ENCODE results near the gene MRPS31.

MRPS31 gene

DNA sequence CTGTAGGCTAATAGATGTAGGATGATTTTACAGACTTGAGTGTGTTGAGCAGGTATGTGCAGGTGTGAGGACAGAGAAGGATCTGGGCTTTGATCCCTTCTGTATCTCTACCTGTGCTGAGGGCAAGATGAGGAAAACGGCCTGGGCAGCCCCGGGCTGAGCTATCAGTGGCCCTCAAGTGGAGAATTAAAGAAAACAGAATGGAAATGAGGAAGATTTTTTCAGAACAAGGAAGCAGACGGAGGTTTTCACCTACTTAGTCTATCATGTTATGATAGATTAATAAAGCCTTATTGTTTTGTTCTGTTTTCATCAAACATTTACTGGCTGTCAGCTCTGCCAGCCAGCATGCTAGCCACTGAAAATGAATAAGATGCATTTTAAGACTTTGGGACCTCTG, 82.2 kb downstream of the MRPS31 start:
- Histone ChIP-seq H2AFZ (ENCODE audit: low read depth, low read length, severe bottlenecking) (peak overlapping the region; percentile 79), H3K4me2 (ENCODE audit: low read depth, low read length, poor library complexity, severe bottlenecking) (peak overlapping the region; percentile 52)
- TF ChIP-seq CTCF (IDR thresholded peaks at IDR 0.05; ENCODE audit: insufficient read depth, low read length, poor library complexity, severe bottlenecking) (no peak), EZH2phosphoT487 (conservative IDR thresholded peaks at IDR 0.05; ENCODE audit: low read length) (no peak)

GRCh38 chr13:40682449-40683240, 88.3 kb downstream of the MRPS31 start:
- H4K20me1 ChIP-seq (ENCODE audit: low read depth, low read length) = no peaks in the 10 kb centered on the region

More for the DNA sequence above, 82.2 kb downstream of the MRPS31 start:
- Histone ChIP-seq H3K4me3 (ENCODE audit: insufficient read depth, low read length, poor library complexity, severe bottlenecking) (no peak overlapping the region), H3K9ac (ENCODE audit: low read length) (peak overlapping the region; percentile 34), H4K20me1 (ENCODE audit: low read depth, low read length) (no peaks in the 10 kb centered on the region), H3K27ac (ENCODE audit: low read depth, low read length) (peak overlapping the region; percentile 98), H3K9me2 (replicated peaks; ENCODE audit: insufficient read depth, low read length) (no peaks in the 10 kb centered on the region), H3K27me3 (ENCODE audit: low read length) (no peaks in the 10 kb centered on the region), H3K36me3 (ENCODE audit: low read length) (no peaks in the 10 kb centered on the region), H3F3A (ENCODE audit: insufficient read depth) (peaks cover 71% of the 10 kb centered on the region), H3K9me3 (ENCODE audit: insufficient read depth, low read length) (no peaks in the 10 kb centered on the region), H3K79me2 (ENCODE audit: insufficient read depth, low read length) (no peaks in the 10 kb centered on the region)

DNA sequence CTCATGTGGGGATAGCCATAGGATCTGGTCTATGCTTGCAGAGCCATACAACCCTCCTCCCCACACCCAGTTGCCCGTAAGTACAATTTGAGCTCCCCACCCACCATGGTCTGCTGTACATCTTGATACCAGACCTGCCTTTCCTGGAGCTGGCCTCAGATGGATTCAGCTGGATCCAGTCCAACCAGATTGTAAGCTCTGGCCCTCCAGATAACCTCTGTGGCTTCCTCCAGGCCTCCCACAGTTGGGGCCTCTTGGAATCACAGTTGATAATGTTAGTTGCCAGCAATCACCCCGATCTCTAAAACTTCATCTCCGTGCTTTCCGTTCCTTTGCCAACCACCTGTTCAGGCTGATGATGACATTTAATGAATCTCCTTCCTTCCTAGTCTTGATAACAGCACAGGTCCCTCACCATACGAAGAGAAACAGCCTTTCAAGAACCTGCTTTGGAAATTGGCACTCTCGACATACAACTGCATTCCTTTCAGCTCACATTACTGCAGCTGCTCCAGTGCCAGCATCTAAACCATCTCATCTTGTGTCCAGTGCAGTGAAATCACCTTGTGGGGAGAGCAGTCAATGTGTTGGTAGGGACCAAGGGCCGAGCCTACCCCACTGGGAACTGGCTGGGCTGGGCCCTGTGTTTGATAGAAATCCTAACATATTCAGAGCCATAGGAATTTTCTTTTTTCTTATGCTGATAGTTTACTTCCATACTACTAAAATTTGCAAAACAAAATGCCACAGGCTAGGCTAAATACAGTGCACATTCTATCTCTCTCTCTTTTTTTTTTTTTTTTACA, 89.4 kb downstream of the MRPS31 start:
- no peaks in the 10 kb centered on the region for H4K20me1 ChIP-seq (ENCODE audit: low read depth, low read length)
- H3K9me3 ChIP-seq (ENCODE audit: insufficient read depth, low read length) = no peaks in the 10 kb centered on the region
- H2AFZ ChIP-seq (ENCODE audit: low read depth, low read length, severe bottlenecking) = peak overlapping the region; percentile 17
- H3K79me2 ChIP-seq (ENCODE audit: insufficient read depth, low read length) = no peaks in the 10 kb centered on the region
- no peaks in the 10 kb centered on the region for H3K9me2 ChIP-seq (replicated peaks; ENCODE audit: insufficient read depth, low read length)
- peak overlapping the region; percentile 51 for H3K4me2 ChIP-seq (ENCODE audit: low read depth, low read length, poor library complexity, severe bottlenecking)
- H3K36me3 ChIP-seq (ENCODE audit: low read length) = no peaks in the 10 kb centered on the region
- peak overlapping the region; percentile 9 for H3K4me3 ChIP-seq (ENCODE audit: insufficient read depth, low read length, poor library complexity, severe bottlenecking)
- peak overlapping the region; percentile 73 for H3K27ac ChIP-seq (ENCODE audit: low read depth, low read length)
- TF ChIP-seq CTCF (IDR thresholded peaks at IDR 0.05; ENCODE audit: insufficient read depth, low read length, poor library complexity, severe bottlenecking) (no peak), EZH2phosphoT487 (conservative IDR thresholded peaks at IDR 0.05; ENCODE audit: low read length) (no peak)
- H3K9ac ChIP-seq (ENCODE audit: low read length) = peak overlapping the region; percentile 37
- peaks cover 35% of the 10 kb centered on the region for H3F3A ChIP-seq (ENCODE audit: insufficient read depth)
- no peaks in the 10 kb centered on the region for H3K27me3 ChIP-seq (ENCODE audit: low read length)

More at GRCh38 chr13:40682449-40683240, 88.3 kb downstream of the MRPS31 start:
- TF ChIP-seq EZH2phosphoT487 (conservative IDR thresholded peaks at IDR 0.05; ENCODE audit: low read length) (no peak), CTCF (IDR thresholded peaks at IDR 0.05; ENCODE audit: insufficient read depth, low read length, poor library complexity, severe bottlenecking) (peak; percentile 44)
- H3K9me3 ChIP-seq (ENCODE audit: insufficient read depth, low read length) = no peaks in the 10 kb centered on the region
- peak overlapping the region; percentile 73 for H3K27ac ChIP-seq (ENCODE audit: low read depth, low read length)
- H3K9ac ChIP-seq (ENCODE audit: low read length) = peak overlapping the region; percentile 37
- H3K36me3 ChIP-seq (ENCODE audit: low read length) = no peaks in the 10 kb centered on the region
- H3K9me2 ChIP-seq (replicated peaks; ENCODE audit: insufficient read depth, low read length) = no peaks in the 10 kb centered on the region
- peaks cover 43% of the 10 kb centered on the region for H3F3A ChIP-seq (ENCODE audit: insufficient read depth)
- peak overlapping the region; percentile 6 for H3K4me3 ChIP-seq (ENCODE audit: insufficient read depth, low read length, poor library complexity, severe bottlenecking)
- H2AFZ ChIP-seq (ENCODE audit: low read depth, low read length, severe bottlenecking) = peak overlapping the region; percentile 79
- H3K79me2 ChIP-seq (ENCODE audit: insufficient read depth, low read length) = no peaks in the 10 kb centered on the region
- H3K4me2 ChIP-seq (ENCODE audit: low read depth, low read length, poor library complexity, severe bottlenecking) = peak overlapping the region; percentile 51
- H3K27me3 ChIP-seq (ENCODE audit: low read length) = no peaks in the 10 kb centered on the region
